Hepatocyte (in vitro differentiated cells): ENCODE measurements around the gene FHIP1A. TPM values are rescaled to one million over a fixed set of nuclear protein-coding genes. Genes with fewer than 3 reads are reported as not detected.

ENCODE experiments used
- DNase-seq: peaks from one replicate; pipeline ENCODE4 v3.0.0-alpha.2; 2016; ENCODE audit warnings: low spot score
- H2AFZ ChIP-seq: fragments of 200-600 bp; sonication (generic); 2 replicates; pipeline ENCODE4 v1.6.0; 2016; ENCODE audit warnings: antibody characterized with exemption, mild to moderate bottlenecking
- H3K27ac ChIP-seq: fragments of 200-600 bp; sonication (generic); 2 replicates; pipeline ENCODE4 v1.5.1; 2016; ENCODE audit warnings: mild to moderate bottlenecking
- H3K27me3 ChIP-seq: fragments of 200-600 bp; sonication (generic); 2 replicates; pipeline ENCODE4 v1.6.1; 2016
- H3K36me3 ChIP-seq: fragments of 200-600 bp; sonication (generic); replicated peaks from 2 replicates; pipeline ENCODE4 v1.5.1; 2016; ENCODE audit warnings: low read depth; ENCODE audit not compliant: insufficient read depth
- H3K4me1 ChIP-seq: fragments of 200-600 bp; sonication (generic); 2 replicates; pipeline ENCODE4 v1.5.1; 2016; ENCODE audit warnings: mild to moderate bottlenecking, moderate library complexity; ENCODE audit not compliant: insufficient read depth
- H3K4me2 ChIP-seq: fragments of 200-600 bp; sonication (generic); 2 replicates; pipeline ENCODE4 v1.6.0; 2016
- H3K4me3 ChIP-seq: fragments of 200-600 bp; sonication (generic); 2 replicates; pipeline ENCODE4 v1.5.1; 2016; ENCODE audit warnings: mild to moderate bottlenecking
- H3K79me2 ChIP-seq: fragments of 200-600 bp; sonication (generic); 2 replicates; pipeline ENCODE4 v1.6.0; 2017; ENCODE audit warnings: mild to moderate bottlenecking
- H3K9me2 ChIP-seq: fragments of 200-600 bp; sonication (generic); replicated peaks from 2 replicates; pipeline ENCODE4 v1.6.0; 2017; ENCODE audit warnings: mild to moderate bottlenecking; ENCODE audit not compliant: insufficient read depth
- H3K9me3 ChIP-seq: fragments of 200-600 bp; sonication (generic); 2 replicates; pipeline ENCODE4 v1.5.1; 2016; ENCODE audit warnings: low read depth, mild to moderate bottlenecking
- H4K20me1 ChIP-seq: fragments of 200-600 bp; sonication (generic); 2 replicates; pipeline ENCODE4 v1.6.0; 2016; ENCODE audit warnings: mild to moderate bottlenecking; ENCODE audit not compliant: insufficient read depth, poor library complexity, severe bottlenecking
- CTCF ChIP-seq: fragments of 200-600 bp; sonication (generic); IDR thresholded peaks from 2 replicates; pipeline ENCODE4 v1.5.1; 2016; ENCODE audit warnings: antibody characterized with exemption, mild to moderate bottlenecking; ENCODE audit not compliant: poor library complexity
- EZH2 ChIP-seq: fragments of 200-600 bp; sonication (generic); IDR thresholded peaks from 2 replicates; pipeline ENCODE4 v1.6.1; 2016; ENCODE audit warnings: antibody characterized with exemption, mild to moderate bottlenecking, borderline replicate concordance
- EZH2phosphoT487 ChIP-seq: fragments of 200-600 bp; sonication (generic); IDR thresholded peaks from one replicate; pipeline ENCODE4 v1.6.1; 2018; ENCODE audit warnings: antibody characterized with exemption, mild to moderate bottlenecking, low read depth, moderate library complexity; ENCODE audit not compliant: unreplicated experiment, severe bottlenecking
- WGBS: methylation state at CpG from one replicate; pipeline ENCODE4 v1.1.6; 2016; ENCODE audit warnings: low lambda C conversion rate; ENCODE audit errors: missing lambda C conversion rate; 5-methylcytosine and 5-hydroxymethylcytosine counted together
- polyA plus RNA-seq: library from polyadenylated mRNA; unstranded; fragments of >200 nt; fragmentation: Nextera tagmentation; extraction: Ambion mirVana; gene quantifications from 2 replicates; pipeline ENCODE4 v1.2.1, GENCODE V29; 2016
- total RNA-seq: library from RNA; depleted of rRNA; stranded (reverse); fragments of >200 nt; gene quantifications from 2 replicates; pipeline ENCODE4 v1.2.3, GENCODE V29; 2014

FHIP1A gene
- total and polyA plus RNA-seq, 2 experiments from 2014 or later = 1.8 to 7.1 TPM

GRCh38 chr4:151431728-151432127, 22.8 kb downstream of the FHIP1A start:
- Histone ChIP-seq H3K9me3 (no peaks in the 10 kb centered on the region), H3K9me2 (no peaks in the 10 kb centered on the region), H2AFZ (no peak overlapping the region), H3K4me3 (no peak overlapping the region), H3K79me2 (peaks cover 5% of the 10 kb centered on the region), H3K4me1 (peaks cover 3% of the 10 kb centered on the region), H4K20me1 (no peaks in the 10 kb centered on the region), H3K4me2 (no peak overlapping the region), H3K27ac (no peak overlapping the region), H3K27me3 (no peaks in the 10 kb centered on the region), H3K36me3 (no peaks in the 10 kb centered on the region)
- no peak for TF ChIP-seq EZH2phosphoT487
- no peak for TF ChIP-seq CTCF
- TF ChIP-seq EZH2 = no peak
- DNase-seq = no peak

- H4K20me1 ChIP-seq = no peaks in the 10 kb centered on the region
- no peaks in the 10 kb centered on the region for H3K9me2 ChIP-seq
- peaks cover 3% of the 10 kb centered on the region for H3K4me1 ChIP-seq
- no peaks in the 10 kb centered on the region for H3K9me3 ChIP-seq
- H3K4me2 ChIP-seq = no peak overlapping the region
- H3K36me3 ChIP-seq = no peaks in the 10 kb centered on the region
- TF ChIP-seq CTCF = no peak
- no peak for TF ChIP-seq EZH2
- no peak for TF ChIP-seq EZH2phosphoT487
- H3K4me3 ChIP-seq = no peak overlapping the region
- H3K79me2 ChIP-seq = peaks cover 5% of the 10 kb centered on the region
- H3K27ac ChIP-seq = no peak overlapping the region
- H2AFZ ChIP-seq = no peak overlapping the region
- no peaks in the 10 kb centered on the region for H3K27me3 ChIP-seq
- DNase-seq = no peak
These were observed 23.7 kb downstream of the FHIP1A start for GRCh38 chr4:151432654-151433053.

- peaks cover 3% of the 10 kb centered on the region for H3K4me1 ChIP-seq
- H3K9me2 ChIP-seq = no peaks in the 10 kb centered on the region
- TF ChIP-seq CTCF = no peak
- no peak for TF ChIP-seq EZH2phosphoT487
- no peak for TF ChIP-seq EZH2
- H3K4me3 ChIP-seq = no peak overlapping the region
- no peak overlapping the region for H3K27ac ChIP-seq
- no peak for DNase-seq
- H3K9me3 ChIP-seq = no peaks in the 10 kb centered on the region
- H3K36me3 ChIP-seq = no peaks in the 10 kb centered on the region
- H4K20me1 ChIP-seq = no peaks in the 10 kb centered on the region
- H2AFZ ChIP-seq = no peak overlapping the region
- no peak overlapping the region for H3K4me2 ChIP-seq
- no peaks in the 10 kb centered on the region for H3K27me3 ChIP-seq
- peaks cover 5% of the 10 kb centered on the region for H3K79me2 ChIP-seq
These were observed 25.3 kb downstream of the FHIP1A start for GRCh38 chr4:151434183-151434860.

- Histone ChIP-seq H2AFZ (no peak overlapping the region), H3K4me3 (no peak overlapping the region), H3K9me3 (no peaks in the 10 kb centered on the region), H3K36me3 (no peaks in the 10 kb centered on the region), H3K79me2 (peaks cover 5% of the 10 kb centered on the region), H4K20me1 (no peaks in the 10 kb centered on the region), H3K27ac (no peak overlapping the region), H3K4me1 (no peaks in the 10 kb centered on the region), H3K27me3 (no peaks in the 10 kb centered on the region), H3K9me2 (no peaks in the 10 kb centered on the region), H3K4me2 (no peak overlapping the region)
- DNase-seq = no peak
- TF ChIP-seq EZH2phosphoT487 = no peak
- TF ChIP-seq EZH2 = no peak
- TF ChIP-seq CTCF = no peak
- 71% methylated on average over 4 of the region's 4 CpGs for WGBS
These were observed 27.1 kb downstream of the FHIP1A start for GRCh38 chr4:151436093-151436518.
